Neural cell (in vitro differentiated cells): ENCODE results near the gene CYGB. TPM values are rescaled to one million over a fixed set of nuclear protein-coding genes. Genes with fewer than 3 reads are reported as not detected.

Experiments
- H2AFZ ChIP-seq: fragments of 200-600, 300-800 bp; sonication (generic), shearing (Covaris generic); 2 replicates; pipeline ENCODE4 v1.6.0; 2014; ENCODE audit warnings: low read depth, mild to moderate bottlenecking, antibody characterized with exemption, low read length, moderate library complexity
- H3F3A ChIP-seq: fragments of 200-600 bp; shearing (Covaris generic); 2 replicates; pipeline ENCODE4 v1.6.1; 2016; ENCODE audit warnings: mild to moderate bottlenecking, moderate library complexity, mixed read lengths, antibody characterized with exemption, low read length; ENCODE audit not compliant: insufficient read depth, poor library complexity, severe bottlenecking
- H3K27ac ChIP-seq: fragments of 200-600, 300-800 bp; sonication (generic), shearing (Covaris generic); 2 replicates; pipeline ENCODE4 v1.5.1; 2014; ENCODE audit warnings: mild to moderate bottlenecking, low read length, moderate library complexity
- H3K27me3 ChIP-seq: fragments of 300-800, 200-600 bp; sonication (generic), shearing (Covaris generic); 2 replicates; pipeline ENCODE4 v1.6.0; 2014; ENCODE audit warnings: mild to moderate bottlenecking, low read depth, low read length, moderate library complexity; ENCODE audit not compliant: insufficient read depth
- H3K36me3 ChIP-seq: fragments of 300-800, 200-600 bp; sonication (generic), shearing (Covaris generic); 2 replicates; pipeline ENCODE4 v1.5.1; 2014; ENCODE audit warnings: mild to moderate bottlenecking, antibody characterized with exemption, low read length, moderate library complexity; ENCODE audit not compliant: insufficient read depth
- H3K4me2 ChIP-seq: fragments of 300-800, 200-600 bp; sonication (generic), shearing (Covaris generic); 2 replicates; pipeline ENCODE4 v1.6.0; 2014; ENCODE audit warnings: mild to moderate bottlenecking, low read length
- H3K4me3 ChIP-seq: fragments of 300-800, 200-600 bp; sonication (generic), shearing (Covaris generic); 2 replicates; pipeline ENCODE4 v1.5.1; 2014; ENCODE audit warnings: mild to moderate bottlenecking, low read length, moderate library complexity
- H3K79me2 ChIP-seq: fragments of 200-600 bp; shearing (Covaris generic); replicated peaks from 2 replicates; pipeline ENCODE4 v1.6.0; 2014; ENCODE audit warnings: mild to moderate bottlenecking, low read length, moderate library complexity; ENCODE audit not compliant: insufficient read depth
- H3K9ac ChIP-seq: fragments of 300-800, 200-600 bp; sonication (generic), shearing (Covaris generic); 2 replicates; pipeline ENCODE4 v1.6.1; 2016; ENCODE audit warnings: mild to moderate bottlenecking, low read length, mixed read lengths
- H3K9me2 ChIP-seq: fragments of 200-600 bp; shearing (Covaris generic); 2 replicates; pipeline ENCODE4 v1.6.1; 2016; ENCODE audit warnings: mild to moderate bottlenecking, low read length, mixed read lengths; ENCODE audit not compliant: insufficient read depth
- H3K9me3 ChIP-seq: fragments of 200-600, 300-800 bp; sonication (generic), shearing (Covaris generic); 2 replicates; pipeline ENCODE4 v1.6.1; 2016; ENCODE audit warnings: mild to moderate bottlenecking, mixed run types, low read length, moderate library complexity, mixed read lengths
- H4K20me1 ChIP-seq: fragments of 200-600 bp; shearing (Covaris generic); 2 replicates; pipeline ENCODE4 v1.6.1; 2016; ENCODE audit warnings: mild to moderate bottlenecking, mixed run types; ENCODE audit not compliant: insufficient read depth
- EP300 ChIP-seq: fragments of 450-650 bp; conservative IDR thresholded peaks from 2 replicates; pipeline ENCODE4 v1.6.1; 2014; ENCODE audit warnings: antibody characterized with exemption, mild to moderate bottlenecking, moderate library complexity; ENCODE audit not compliant: poor library complexity, severe bottlenecking
- EZH2 ChIP-seq: fragments of 200-600, 300-800 bp; shearing (Covaris generic), sonication (generic); IDR thresholded peaks from 2 replicates; pipeline ENCODE4 v1.6.1; 2014; ENCODE audit warnings: antibody characterized with exemption, low read length, borderline replicate concordance, mild to moderate bottlenecking; ENCODE audit not compliant: insufficient read depth, poor library complexity, severe bottlenecking
- MXI1 ChIP-seq: fragments of 450-650 bp; conservative IDR thresholded peaks from 2 replicates; pipeline ENCODE4 v1.6.1; 2014; ENCODE audit warnings: antibody characterized with exemption, mild to moderate bottlenecking; ENCODE audit not compliant: poor library complexity, severe bottlenecking
- POLR2AphosphoS5 ChIP-seq: IDR thresholded peaks from 2 replicates; pipeline ENCODE4 v1.6.1; 2012
- RAD21 ChIP-seq: fragments of 450-650 bp; conservative IDR thresholded peaks from 2 replicates; pipeline ENCODE4 v1.6.1; 2014; ENCODE audit warnings: antibody characterized with exemption, mild to moderate bottlenecking, moderate library complexity
- SMC3 ChIP-seq: fragments of 450-650 bp; conservative IDR thresholded peaks from 2 replicates; pipeline ENCODE4 v1.6.1; 2014; ENCODE audit warnings: antibody characterized with exemption, mild to moderate bottlenecking, moderate library complexity; ENCODE audit not compliant: poor library complexity
- TAF1 ChIP-seq: IDR thresholded peaks from 2 replicates; pipeline ENCODE4 v1.6.1; 2012; ENCODE audit warnings: low read depth
- polyA plus RNA-seq: library from polyadenylated mRNA; depleted of rRNA; stranded (reverse); fragments of >200 nt; gene quantifications from 2 replicates; pipeline ENCODE4 v1.2.3, GENCODE V29; 2014
- TF ChIP-seq, protein P1 (sequence below): fragments of 450-650 bp; IDR thresholded peaks from 2 replicates; pipeline ENCODE4 v1.5.1; 2014; ENCODE audit warnings: antibody characterized with exemption, mild to moderate bottlenecking, moderate library complexity; ENCODE audit not compliant: poor library complexity, severe bottlenecking
- TF ChIP-seq, protein P2 (sequence below): IDR thresholded peaks from 2 replicates; pipeline ENCODE4 v1.6.1; 2012; ENCODE audit warnings: borderline replicate concordance

The CYGB gene
- polyA plus RNA-seq, 1 donor from 2014 or later, result 12.9 TPM

DNA sequence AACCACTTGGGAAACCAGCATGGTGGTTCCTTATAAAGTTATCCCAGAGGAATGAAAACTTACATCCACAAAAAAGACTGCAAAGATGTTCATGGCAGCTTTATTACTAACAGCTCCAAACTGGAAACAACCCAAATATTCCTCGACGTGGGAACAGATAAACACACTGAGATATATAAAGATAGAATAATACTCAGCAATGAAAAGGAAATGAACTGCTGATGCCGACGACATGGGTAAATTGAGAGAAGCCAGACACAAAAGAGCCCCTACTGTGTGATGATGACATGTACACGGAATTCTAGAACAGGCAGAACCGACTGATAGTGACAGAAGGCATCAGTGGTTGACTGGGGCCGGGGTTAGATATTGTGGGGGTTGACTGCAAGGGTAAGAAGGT, 12.0 kb upstream of the CYGB start:
- H2AFZ ChIP-seq, result no peak overlapping the region
- no peak overlapping the region for H3K4me2 ChIP-seq
- H3F3A ChIP-seq, result no peaks in the 10 kb centered on the region
- no peak overlapping the region for H3K27ac ChIP-seq
- H3K36me3 ChIP-seq, result no peaks in the 10 kb centered on the region
- no peaks in the 10 kb centered on the region for H3K27me3 ChIP-seq
- no peaks in the 10 kb centered on the region for H4K20me1 ChIP-seq
- H3K9ac ChIP-seq, result no peak overlapping the region
- H3K9me3 ChIP-seq, result no peaks in the 10 kb centered on the region
- TF ChIP-seq RAD21 (no peak), SMC3 (no peak), TAF1 (no peak), MXI1 (no peak), POLR2AphosphoS5 (no peak), EZH2 (no peak), EP300 (no peak)
- TF ChIP-seq, protein P1, sequence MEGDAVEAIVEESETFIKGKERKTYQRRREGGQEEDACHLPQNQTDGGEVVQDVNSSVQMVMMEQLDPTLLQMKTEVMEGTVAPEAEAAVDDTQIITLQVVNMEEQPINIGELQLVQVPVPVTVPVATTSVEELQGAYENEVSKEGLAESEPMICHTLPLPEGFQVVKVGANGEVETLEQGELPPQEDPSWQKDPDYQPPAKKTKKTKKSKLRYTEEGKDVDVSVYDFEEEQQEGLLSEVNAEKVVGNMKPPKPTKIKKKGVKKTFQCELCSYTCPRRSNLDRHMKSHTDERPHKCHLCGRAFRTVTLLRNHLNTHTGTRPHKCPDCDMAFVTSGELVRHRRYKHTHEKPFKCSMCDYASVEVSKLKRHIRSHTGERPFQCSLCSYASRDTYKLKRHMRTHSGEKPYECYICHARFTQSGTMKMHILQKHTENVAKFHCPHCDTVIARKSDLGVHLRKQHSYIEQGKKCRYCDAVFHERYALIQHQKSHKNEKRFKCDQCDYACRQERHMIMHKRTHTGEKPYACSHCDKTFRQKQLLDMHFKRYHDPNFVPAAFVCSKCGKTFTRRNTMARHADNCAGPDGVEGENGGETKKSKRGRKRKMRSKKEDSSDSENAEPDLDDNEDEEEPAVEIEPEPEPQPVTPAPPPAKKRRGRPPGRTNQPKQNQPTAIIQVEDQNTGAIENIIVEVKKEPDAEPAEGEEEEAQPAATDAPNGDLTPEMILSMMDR, result no peak
- TF ChIP-seq, protein P2, sequence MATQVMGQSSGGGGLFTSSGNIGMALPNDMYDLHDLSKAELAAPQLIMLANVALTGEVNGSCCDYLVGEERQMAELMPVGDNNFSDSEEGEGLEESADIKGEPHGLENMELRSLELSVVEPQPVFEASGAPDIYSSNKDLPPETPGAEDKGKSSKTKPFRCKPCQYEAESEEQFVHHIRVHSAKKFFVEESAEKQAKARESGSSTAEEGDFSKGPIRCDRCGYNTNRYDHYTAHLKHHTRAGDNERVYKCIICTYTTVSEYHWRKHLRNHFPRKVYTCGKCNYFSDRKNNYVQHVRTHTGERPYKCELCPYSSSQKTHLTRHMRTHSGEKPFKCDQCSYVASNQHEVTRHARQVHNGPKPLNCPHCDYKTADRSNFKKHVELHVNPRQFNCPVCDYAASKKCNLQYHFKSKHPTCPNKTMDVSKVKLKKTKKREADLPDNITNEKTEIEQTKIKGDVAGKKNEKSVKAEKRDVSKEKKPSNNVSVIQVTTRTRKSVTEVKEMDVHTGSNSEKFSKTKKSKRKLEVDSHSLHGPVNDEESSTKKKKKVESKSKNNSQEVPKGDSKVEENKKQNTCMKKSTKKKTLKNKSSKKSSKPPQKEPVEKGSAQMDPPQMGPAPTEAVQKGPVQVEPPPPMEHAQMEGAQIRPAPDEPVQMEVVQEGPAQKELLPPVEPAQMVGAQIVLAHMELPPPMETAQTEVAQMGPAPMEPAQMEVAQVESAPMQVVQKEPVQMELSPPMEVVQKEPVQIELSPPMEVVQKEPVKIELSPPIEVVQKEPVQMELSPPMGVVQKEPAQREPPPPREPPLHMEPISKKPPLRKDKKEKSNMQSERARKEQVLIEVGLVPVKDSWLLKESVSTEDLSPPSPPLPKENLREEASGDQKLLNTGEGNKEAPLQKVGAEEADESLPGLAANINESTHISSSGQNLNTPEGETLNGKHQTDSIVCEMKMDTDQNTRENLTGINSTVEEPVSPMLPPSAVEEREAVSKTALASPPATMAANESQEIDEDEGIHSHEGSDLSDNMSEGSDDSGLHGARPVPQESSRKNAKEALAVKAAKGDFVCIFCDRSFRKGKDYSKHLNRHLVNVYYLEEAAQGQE, result no peak
- no peaks in the 10 kb centered on the region for H3K79me2 ChIP-seq
- no peaks in the 10 kb centered on the region for H3K9me2 ChIP-seq
- no peak overlapping the region for H3K4me3 ChIP-seq

DNA sequence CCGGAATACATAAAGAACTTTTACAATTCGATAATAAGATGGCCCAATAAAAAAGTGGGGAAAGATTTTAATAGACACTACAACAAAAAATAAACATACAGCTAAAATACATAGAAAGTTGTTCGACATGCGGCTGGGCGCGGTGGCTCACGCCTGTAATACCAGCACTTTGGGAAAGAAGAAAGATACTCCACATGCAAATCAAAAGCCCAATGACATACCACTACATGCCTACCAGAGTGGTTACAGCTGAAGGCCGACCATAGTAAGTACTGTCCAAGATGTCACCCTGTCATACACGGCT, 11.7 kb upstream of the CYGB start:
- Histone ChIP-seq H4K20me1 (no peaks in the 10 kb centered on the region), H3K4me2 (no peak overlapping the region), H3K4me3 (no peak overlapping the region), H3K9me2 (no peaks in the 10 kb centered on the region), H3K9me3 (no peaks in the 10 kb centered on the region), H3K79me2 (no peaks in the 10 kb centered on the region), H3K27ac (no peak overlapping the region), H3F3A (no peaks in the 10 kb centered on the region), H3K27me3 (no peaks in the 10 kb centered on the region), H3K36me3 (no peaks in the 10 kb centered on the region), H3K9ac (no peak overlapping the region), H2AFZ (no peak overlapping the region)
- TF ChIP-seq, protein P2, result no peak
- TF ChIP-seq EP300 (no peak), POLR2AphosphoS5 (no peak), EZH2 (no peak), RAD21 (no peak), TAF1 (no peak), SMC3 (no peak), MXI1 (no peak)
- TF ChIP-seq, protein P1, result no peak
